ENCODE data around the gene CCDC194.

DNA sequence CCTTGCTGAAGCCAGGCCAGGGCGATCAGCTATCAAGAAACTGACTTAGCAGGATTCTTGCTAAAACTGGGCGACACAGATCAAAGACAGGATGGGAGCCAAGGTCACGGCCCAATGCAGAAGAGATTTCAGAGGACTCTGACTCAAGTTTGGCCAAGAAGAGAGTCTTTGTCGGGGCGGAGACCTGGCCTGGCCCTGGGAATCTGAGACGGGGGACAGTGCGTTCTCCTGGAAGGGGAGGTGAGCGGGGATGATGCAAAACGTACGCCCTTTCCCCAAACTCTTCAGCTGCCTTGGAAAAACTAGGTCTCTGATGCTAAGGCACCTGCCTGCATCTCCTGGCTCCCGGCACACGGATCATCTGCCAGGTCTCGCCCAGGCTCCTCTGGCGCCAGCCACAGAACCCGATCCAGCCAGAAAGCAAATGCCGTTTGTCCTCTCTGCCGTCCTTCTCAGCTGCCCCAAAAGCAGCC is 35.7 kb upstream of the CCDC194 start:
- TF ChIP-seq CTCF (IDR thresholded peaks at IDR 0.05): no peak
- TF ChIP-seq POLR2A (IDR thresholded peaks at IDR 0.05): no peak
- no peak for TF ChIP-seq POLR2AphosphoS5 (IDR thresholded peaks at IDR 0.05)
